Stimulated activated naive CD8-positive, alpha-beta T cell treated with anti-CD3 and anti-CD28 coated beads, Interleukin-15, Interleukin-2, amounts not matched to agents 100 ng/mL and 50 ng/mL, for 24 hours (primary cell): ENCODE data around the gene GRIK2.

ENCODE experiments used
- H3K27ac Mint-ChIP-seq: one replicate; pipeline ENCODE4 v1.8.0; 2021; ENCODE audit warnings: mild to moderate bottlenecking, mixed read lengths
- H3K27me3 Mint-ChIP-seq: one replicate; pipeline ENCODE4 v1.8.0; 2021; ENCODE audit warnings: mixed read lengths
- H3K36me3 Mint-ChIP-seq: one replicate; pipeline ENCODE4 v1.8.0; 2021; ENCODE audit warnings: low read depth, mixed read lengths
- H3K4me1 Mint-ChIP-seq: one replicate; pipeline ENCODE4 v1.8.0; 2021; ENCODE audit warnings: low read depth, mixed read lengths
- H3K4me3 Mint-ChIP-seq: one replicate; pipeline ENCODE4 v1.8.0; 2021; ENCODE audit warnings: mild to moderate bottlenecking, mixed read lengths
- H3K9me3 Mint-ChIP-seq: one replicate; pipeline ENCODE4 v1.8.0; 2021; ENCODE audit warnings: mixed read lengths

Gene GRIK2

DNA sequence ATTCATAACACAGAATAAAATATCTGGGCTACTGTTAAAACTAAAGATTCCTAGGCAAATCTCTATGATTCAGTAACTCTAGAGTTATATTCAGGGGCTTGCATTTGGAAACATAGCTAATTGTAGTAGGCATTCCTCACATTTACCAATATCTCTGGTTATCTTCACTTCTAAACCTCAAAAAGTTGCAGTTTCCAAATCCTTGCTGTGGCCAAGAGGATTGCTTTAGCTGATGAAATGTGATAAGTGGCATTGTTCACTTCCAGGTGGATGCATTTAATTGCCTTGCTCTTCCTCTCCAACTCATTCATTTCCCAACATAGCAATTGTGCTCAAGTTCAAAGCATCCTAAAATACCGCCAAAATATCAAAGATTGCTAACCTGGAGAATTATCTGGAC lies 246.6 kb downstream of the GRIK2 start:
- Mint-ChIP-seq H3K4me3 (no peak overlapping the region), H3K27ac (no peak overlapping the region), H3K4me1 (no peaks in the 10 kb centered on the region), H3K9me3 (peaks cover 4% of the 10 kb centered on the region), H3K27me3 (no peaks in the 10 kb centered on the region), H3K36me3 (no peaks in the 10 kb centered on the region)

DNA sequence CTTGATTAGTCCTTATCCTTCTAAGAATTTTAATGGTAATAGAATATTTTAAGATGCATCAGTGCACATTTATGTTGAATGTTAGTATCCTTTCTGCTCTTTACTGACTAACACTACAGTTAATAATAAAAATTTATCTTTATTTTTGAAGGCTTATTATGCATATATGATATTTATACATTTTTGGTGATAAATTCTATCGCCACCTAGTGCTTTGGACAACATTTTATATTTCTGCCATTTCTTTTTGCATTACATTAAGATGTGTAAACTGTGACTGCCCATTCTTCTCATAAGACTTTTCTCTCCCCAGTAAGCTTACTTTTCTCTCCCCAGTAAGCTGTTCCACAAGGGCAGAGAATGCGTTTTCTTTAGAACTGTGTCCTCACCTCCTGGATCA lies 252.3 kb downstream of the GRIK2 start:
- Mint-ChIP-seq H3K4me3 (no peak overlapping the region), H3K4me1 (no peaks in the 10 kb centered on the region), H3K27ac (no peak overlapping the region), H3K9me3 (no peaks in the 10 kb centered on the region), H3K36me3 (no peaks in the 10 kb centered on the region), H3K27me3 (no peaks in the 10 kb centered on the region)

DNA sequence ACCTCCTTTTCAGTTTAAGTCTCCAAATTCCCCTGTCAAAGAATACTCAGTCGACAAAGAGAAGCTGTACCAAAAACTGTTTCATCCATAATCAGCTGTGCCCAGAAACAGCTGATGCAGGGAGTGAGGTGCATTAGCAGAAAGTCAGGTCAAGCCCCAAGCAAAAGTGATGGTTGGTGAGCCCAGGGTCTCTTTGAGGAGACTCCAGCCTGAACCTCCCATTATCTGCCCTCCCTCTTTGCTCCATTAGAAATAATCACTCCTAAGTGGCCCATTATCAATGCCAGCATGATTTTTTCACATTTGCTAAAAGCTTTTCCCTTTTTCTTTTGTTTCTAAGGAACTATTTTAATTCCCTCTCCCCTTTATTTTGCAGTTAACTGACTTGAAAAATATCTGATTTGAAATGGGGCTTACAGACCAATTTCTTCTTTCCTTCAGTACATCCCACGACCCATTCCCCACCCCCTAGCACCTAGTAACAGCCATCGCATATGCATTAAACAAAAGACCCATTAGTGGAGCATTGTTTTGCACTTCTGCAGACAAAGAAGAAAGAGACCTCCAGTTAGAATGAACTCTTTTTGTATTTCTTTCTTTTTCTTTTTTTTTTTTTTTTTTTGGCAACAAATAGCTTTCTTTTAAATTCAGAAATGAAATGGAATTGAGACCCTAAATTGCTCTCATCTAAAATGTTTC lies 257.0 kb downstream of the GRIK2 start:
- H3K36me3 Mint-ChIP-seq, result no peaks in the 10 kb centered on the region
- H3K27me3 Mint-ChIP-seq, result no peaks in the 10 kb centered on the region
- peaks cover 4% of the 10 kb centered on the region for H3K9me3 Mint-ChIP-seq
- no peak overlapping the region for H3K27ac Mint-ChIP-seq
- no peak overlapping the region for H3K4me3 Mint-ChIP-seq
- H3K4me1 Mint-ChIP-seq, result no peaks in the 10 kb centered on the region

DNA sequence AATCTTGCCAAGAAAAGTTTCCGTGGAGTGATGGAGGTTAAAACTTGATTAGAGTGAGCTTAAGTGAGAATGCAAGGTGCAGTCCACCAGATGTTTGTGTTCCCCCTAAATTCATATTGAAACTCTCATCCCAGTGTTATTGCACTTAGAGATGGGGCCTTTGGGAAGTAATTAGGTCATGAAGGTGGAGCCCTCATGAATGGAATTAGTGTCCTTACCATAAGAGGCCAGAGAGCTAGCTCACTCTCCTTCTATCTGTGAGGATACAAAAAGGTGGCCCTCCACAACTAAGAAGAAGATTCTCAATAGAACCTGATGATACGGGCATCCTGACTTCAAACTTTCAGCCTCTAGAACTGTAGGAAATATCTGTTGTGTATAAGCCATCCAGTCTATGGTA lies 258.6 kb downstream of the GRIK2 start:
- H3K27me3 Mint-ChIP-seq, result no peaks in the 10 kb centered on the region
- H3K4me1 Mint-ChIP-seq, result no peaks in the 10 kb centered on the region
- no peak overlapping the region for H3K4me3 Mint-ChIP-seq
- H3K9me3 Mint-ChIP-seq, result peaks cover 5% of the 10 kb centered on the region
- H3K27ac Mint-ChIP-seq, result no peak overlapping the region
- H3K36me3 Mint-ChIP-seq, result no peaks in the 10 kb centered on the region

DNA sequence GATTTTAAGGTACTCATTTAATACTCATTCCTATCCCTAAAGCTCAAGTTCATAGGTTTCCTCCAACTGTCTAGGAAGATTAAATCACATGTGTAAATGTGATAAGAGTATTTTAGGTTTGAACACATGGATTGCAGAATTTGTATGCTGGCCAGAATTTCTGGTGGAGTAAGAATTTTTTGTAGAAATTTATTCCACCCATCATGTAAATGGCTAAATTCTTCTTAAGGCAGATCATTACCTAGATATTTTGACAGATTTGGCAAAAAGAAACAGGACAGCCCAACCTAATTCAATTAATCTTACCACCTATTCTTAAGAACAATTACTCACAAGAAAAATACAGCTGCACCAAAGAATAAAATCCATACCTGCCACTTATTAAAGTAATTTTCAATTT lies 261.6 kb downstream of the GRIK2 start:
- Mint-ChIP-seq H3K27me3 (no peaks in the 10 kb centered on the region), H3K36me3 (no peaks in the 10 kb centered on the region), H3K9me3 (peaks cover 20% of the 10 kb centered on the region), H3K4me3 (no peak overlapping the region), H3K27ac (no peak overlapping the region), H3K4me1 (no peaks in the 10 kb centered on the region)

DNA sequence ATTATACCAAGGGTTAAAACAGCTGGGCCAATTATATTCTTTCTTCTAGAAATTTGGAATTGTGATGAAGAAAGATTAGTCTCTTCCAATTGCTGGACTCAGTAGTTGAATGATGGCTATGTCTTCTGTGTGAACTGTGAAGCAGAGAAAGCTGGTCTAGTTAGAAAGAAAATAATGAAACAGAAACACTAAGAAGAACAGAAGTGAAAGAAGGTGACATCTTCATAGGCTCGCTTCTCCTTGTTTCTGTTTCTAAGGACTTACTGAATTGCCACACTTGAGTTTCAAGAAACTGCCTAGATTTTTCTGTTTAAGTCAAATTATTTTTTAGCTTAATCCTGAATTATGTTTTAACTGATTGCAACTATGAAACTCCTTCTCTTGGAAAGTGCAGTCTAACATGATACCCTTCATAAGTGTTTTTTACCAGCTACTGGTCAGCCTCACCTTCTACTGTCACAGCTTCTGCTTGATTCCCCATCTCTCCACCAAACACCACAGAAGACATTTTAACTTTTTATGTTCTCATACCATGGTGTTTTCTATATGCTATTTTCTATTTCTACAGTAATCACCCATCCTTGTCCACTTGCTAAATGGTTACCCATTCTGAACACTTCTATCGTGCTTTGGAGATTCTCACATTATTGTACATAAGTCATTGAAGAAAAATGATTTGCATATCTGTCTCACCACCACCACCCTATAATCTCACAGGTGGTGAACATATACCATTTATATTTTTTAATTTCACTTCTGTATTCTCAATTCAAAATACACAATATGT lies 268.8 kb downstream of the GRIK2 start:
- Mint-ChIP-seq H3K9me3 (peaks cover 17% of the 10 kb centered on the region), H3K4me3 (no peak overlapping the region), H3K36me3 (no peaks in the 10 kb centered on the region), H3K27me3 (no peaks in the 10 kb centered on the region), H3K27ac (no peak overlapping the region), H3K4me1 (no peaks in the 10 kb centered on the region)

DNA sequence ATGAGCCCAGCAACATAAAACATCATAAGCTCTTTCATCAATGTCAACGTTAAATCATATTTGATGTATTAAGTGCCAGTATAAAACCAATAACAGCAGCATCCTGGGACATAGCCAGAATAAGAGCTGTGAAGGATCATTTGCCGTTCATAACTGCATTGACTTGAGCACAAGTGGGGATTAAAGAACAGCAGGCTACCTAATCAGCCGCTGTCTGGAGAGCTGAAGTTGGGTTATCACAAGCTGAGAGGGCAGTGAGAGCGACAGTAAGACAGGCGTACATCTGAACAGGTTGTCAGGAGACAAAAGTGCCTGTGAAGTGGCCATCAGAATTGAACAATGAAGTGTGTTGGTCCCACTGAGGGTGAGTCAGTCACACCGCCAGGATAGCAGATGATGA lies 269.6 kb downstream of the GRIK2 start:
- Mint-ChIP-seq H3K4me3 (no peak overlapping the region), H3K36me3 (no peaks in the 10 kb centered on the region), H3K27ac (no peak overlapping the region), H3K4me1 (no peaks in the 10 kb centered on the region), H3K9me3 (peaks cover 15% of the 10 kb centered on the region), H3K27me3 (no peaks in the 10 kb centered on the region)

DNA sequence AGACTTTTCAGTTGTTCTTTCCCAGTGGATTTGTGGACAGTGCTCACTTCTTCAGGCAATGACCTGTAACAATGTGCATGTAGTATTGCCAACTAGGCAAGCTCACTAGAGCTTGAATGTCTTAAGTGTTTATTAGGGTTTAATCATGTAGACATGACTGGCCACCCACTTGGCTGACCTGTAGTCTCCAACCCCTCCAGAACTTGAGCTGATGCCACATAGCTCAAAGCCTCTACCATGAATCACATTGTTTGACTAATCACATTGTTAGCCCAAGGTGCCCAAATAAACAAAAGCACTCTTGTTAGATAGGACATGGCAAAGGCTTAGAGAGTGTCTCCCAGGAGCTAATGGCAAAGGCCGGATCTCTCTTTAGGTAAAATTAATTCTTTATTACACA lies 272.7 kb downstream of the GRIK2 start:
- peaks cover 4% of the 10 kb centered on the region for H3K9me3 Mint-ChIP-seq
- H3K36me3 Mint-ChIP-seq, result no peaks in the 10 kb centered on the region
- no peaks in the 10 kb centered on the region for H3K4me1 Mint-ChIP-seq
- H3K27me3 Mint-ChIP-seq, result no peaks in the 10 kb centered on the region
- no peak overlapping the region for H3K4me3 Mint-ChIP-seq
- H3K27ac Mint-ChIP-seq, result no peak overlapping the region

DNA sequence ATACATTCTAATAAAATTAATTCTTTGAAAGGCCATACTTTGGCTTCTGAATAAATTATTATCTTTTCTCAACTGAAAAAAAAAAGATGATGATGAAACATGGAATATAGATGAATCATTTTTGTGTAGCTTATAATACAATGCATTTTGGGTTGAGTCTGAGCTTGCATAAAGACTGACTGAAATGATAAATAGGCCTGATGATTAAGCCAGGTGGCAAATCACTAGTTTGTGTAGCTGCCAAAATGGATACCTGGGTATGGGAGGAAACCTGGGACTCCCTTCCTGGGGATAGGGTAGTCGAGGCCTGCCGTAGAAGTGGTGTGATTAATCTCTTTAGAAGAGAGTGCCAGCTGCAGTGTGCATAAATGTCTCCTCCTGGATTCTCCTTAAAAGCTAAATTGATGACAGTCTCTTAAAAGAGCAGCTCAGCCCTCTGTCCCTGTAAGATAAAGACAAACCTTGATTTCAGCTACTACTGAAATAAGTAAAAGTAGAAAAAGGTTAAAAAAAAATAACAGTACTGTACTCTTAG lies 275.1 kb downstream of the GRIK2 start:
- Mint-ChIP-seq H3K4me3 (no peak overlapping the region), H3K27me3 (no peaks in the 10 kb centered on the region), H3K27ac (no peak overlapping the region), H3K9me3 (peaks cover 3% of the 10 kb centered on the region), H3K36me3 (no peaks in the 10 kb centered on the region), H3K4me1 (no peaks in the 10 kb centered on the region)

DNA sequence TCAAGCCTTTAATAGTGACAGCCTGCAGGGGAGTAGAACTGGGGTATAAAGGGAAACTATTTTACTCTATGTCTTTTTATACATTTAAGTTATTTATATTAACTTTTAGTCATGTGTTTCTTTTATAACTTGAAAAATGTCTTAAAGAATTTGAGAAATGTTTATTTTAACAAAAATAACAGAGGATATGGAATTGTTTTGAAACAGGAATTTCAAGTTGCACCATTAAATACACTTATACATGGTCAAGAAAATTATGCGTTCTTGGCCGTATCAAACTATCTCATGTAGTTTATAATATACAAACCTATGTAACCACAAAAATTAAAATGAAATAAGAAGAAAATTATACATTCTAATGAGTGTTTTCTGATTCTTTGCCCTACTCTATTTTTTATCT lies 282.7 kb downstream of the GRIK2 start:
- Mint-ChIP-seq H3K36me3 (no peaks in the 10 kb centered on the region), H3K4me1 (no peaks in the 10 kb centered on the region), H3K27ac (no peak overlapping the region), H3K9me3 (peaks cover 3% of the 10 kb centered on the region), H3K4me3 (no peak overlapping the region), H3K27me3 (no peaks in the 10 kb centered on the region)

DNA sequence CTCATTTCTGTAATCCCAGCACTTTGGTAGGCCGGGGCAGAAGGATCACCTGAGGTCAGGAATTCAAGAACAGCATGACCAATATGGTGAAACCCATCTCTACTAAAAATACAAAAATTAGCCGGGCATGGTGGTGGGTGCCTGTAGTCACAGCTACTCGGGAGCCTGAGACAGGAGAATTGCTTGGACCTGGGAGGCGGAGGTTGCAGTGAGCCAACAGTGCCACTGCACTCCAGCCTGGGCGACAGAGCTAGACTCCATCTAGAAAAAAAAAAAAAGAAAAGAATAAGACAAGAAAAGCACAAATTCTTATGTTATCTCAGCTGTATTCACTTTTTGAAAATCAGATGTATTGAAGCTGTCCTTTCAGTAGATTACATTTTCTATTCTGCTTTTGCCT lies 289.4 kb downstream of the GRIK2 start:
- no peaks in the 10 kb centered on the region for H3K9me3 Mint-ChIP-seq
- H3K36me3 Mint-ChIP-seq, result no peaks in the 10 kb centered on the region
- no peak overlapping the region for H3K27ac Mint-ChIP-seq
- no peak overlapping the region for H3K4me3 Mint-ChIP-seq
- H3K4me1 Mint-ChIP-seq, result no peaks in the 10 kb centered on the region
- no peaks in the 10 kb centered on the region for H3K27me3 Mint-ChIP-seq

DNA sequence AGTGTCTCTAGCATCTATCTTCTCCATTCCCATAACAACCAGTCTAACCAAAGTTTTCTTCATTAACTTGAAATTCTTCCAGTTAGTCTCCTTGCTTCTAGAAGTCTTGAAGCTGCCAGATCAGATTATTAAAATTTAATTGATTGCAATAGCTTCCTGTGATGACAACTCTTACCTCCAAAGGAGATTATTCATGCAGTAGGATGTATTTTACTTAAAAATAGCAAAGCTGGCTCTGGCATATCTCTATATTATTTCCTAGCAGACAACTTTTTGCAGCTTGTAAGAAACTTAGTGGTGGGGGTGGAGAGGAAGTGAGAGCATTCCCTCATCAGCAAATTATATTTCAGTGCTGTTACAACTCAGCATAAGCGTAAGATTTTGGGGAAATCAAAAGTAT lies 290.4 kb downstream of the GRIK2 start:
- no peak overlapping the region for H3K4me3 Mint-ChIP-seq
- H3K27ac Mint-ChIP-seq, result no peak overlapping the region
- no peaks in the 10 kb centered on the region for H3K27me3 Mint-ChIP-seq
- H3K9me3 Mint-ChIP-seq, result no peaks in the 10 kb centered on the region
- H3K36me3 Mint-ChIP-seq, result no peaks in the 10 kb centered on the region
- H3K4me1 Mint-ChIP-seq, result no peaks in the 10 kb centered on the region

DNA sequence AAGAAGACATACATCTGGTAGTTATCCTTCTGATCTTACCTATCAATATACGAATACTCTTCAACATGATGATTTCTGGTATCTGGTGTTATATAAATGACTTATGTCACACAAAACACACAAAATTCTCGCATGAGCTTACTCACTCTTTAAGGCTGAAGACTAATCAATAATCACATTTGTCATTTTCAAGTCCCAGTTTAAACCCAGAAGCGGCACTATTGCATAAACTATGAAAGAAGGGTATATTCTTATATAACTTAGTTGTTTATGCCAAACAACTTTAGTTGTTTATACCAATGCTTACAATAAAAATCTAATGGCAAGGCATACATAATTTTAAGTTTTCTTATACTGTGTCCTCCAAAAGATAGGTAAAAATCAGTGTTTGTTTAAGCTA lies 293.1 kb downstream of the GRIK2 start:
- no peaks in the 10 kb centered on the region for H3K4me1 Mint-ChIP-seq
- H3K27ac Mint-ChIP-seq, result no peak overlapping the region
- H3K27me3 Mint-ChIP-seq, result no peaks in the 10 kb centered on the region
- H3K4me3 Mint-ChIP-seq, result no peak overlapping the region
- H3K9me3 Mint-ChIP-seq, result peaks cover 6% of the 10 kb centered on the region
- H3K36me3 Mint-ChIP-seq, result no peaks in the 10 kb centered on the region

DNA sequence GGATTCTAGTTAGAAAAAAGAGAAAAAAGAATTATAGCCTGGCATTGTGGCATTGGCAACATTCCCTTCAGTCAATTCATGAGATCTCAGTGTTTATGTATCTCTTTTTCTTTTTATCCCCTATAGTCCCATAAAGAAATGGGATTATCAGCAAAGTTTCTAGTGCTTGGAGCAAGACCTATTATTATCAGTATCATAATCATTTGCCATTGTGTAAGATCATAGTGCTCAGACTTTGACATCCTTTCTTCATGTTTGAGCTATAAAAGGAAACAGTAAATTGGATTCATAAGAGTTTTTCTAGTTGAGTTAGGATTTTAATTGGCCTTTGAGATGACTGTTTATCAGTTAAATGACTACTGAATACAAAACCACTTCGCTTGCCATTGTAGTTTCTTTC lies 295.6 kb downstream of the GRIK2 start:
- Mint-ChIP-seq H3K9me3 (peaks cover 6% of the 10 kb centered on the region), H3K4me3 (no peak overlapping the region), H3K36me3 (no peaks in the 10 kb centered on the region), H3K27me3 (no peaks in the 10 kb centered on the region), H3K4me1 (no peaks in the 10 kb centered on the region), H3K27ac (no peak overlapping the region)

DNA sequence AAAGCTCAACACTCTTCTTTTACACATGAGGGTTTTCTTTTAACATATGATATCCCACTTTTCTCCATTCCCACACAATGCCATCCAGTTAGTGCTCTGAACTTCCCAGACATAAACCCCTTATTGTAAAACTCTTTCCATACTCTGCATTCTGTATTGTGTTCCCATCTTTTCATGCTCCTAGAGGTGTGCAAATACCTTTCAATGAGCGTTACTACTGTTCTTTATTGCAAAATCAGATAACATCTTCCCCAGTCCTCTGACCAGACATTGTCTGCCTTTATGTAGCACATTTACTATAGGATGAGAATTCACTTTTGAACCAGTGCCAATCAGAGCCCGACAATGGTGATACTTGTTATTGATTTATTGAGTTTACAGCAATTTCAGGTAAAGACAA lies 296.2 kb downstream of the GRIK2 start:
- H3K27me3 Mint-ChIP-seq, result no peaks in the 10 kb centered on the region
- no peaks in the 10 kb centered on the region for H3K36me3 Mint-ChIP-seq
- no peak overlapping the region for H3K27ac Mint-ChIP-seq
- peaks cover 6% of the 10 kb centered on the region for H3K9me3 Mint-ChIP-seq
- H3K4me3 Mint-ChIP-seq, result no peak overlapping the region
- H3K4me1 Mint-ChIP-seq, result no peaks in the 10 kb centered on the region

DNA sequence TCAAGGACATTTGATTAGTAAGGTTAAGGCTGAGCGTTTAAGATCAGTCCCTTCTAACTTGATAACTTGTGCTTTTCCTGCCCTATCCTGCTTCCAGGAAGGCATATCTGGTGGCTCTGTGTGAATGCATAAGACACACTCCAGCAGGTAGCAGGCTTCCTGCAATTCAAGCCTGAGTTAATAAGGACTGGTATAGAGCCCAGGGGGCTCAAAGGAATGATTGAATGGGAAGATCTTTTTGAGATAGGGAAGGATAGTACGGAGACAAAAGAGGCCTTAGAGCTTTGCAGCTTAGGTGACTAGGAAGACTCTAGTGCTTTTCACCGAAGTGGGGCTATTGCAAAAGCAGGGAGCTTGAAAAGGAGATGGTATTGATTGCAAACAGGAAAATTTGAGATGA lies 307.1 kb downstream of the GRIK2 start:
- no peak overlapping the region for H3K27ac Mint-ChIP-seq
- no peaks in the 10 kb centered on the region for H3K36me3 Mint-ChIP-seq
- H3K4me1 Mint-ChIP-seq, result no peaks in the 10 kb centered on the region
- no peak overlapping the region for H3K4me3 Mint-ChIP-seq
- H3K9me3 Mint-ChIP-seq, result no peaks in the 10 kb centered on the region
- H3K27me3 Mint-ChIP-seq, result no peaks in the 10 kb centered on the region
